SKM-1 (cell line): ENCODE data around the gene FGD5.

Experiments
- DNase-seq: peaks from one replicate; lab custom pipeline; 2025; ENCODE audit not compliant: unreplicated experiment; lab: John Stamatoyannopoulos, UW

Gene FGD5

DNA sequence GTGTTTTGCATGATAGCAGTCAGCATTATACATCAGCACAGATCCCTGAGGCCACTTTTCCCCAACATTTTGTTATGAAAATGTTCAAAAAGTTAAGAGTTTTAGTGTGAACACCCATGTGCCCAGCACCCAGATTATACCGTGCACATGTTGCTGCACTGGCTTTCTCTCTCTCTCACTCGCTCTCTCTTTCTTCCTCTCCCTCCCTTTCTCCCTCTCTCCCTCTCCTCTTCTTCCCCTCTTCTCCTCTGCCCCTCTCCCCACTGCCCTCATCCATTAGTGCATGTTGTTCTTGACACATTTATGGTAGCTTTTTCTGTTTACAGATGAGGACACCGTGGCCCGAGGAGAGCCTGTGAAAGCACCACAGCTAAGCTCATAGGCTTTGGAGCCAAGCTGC, 7.3 kb downstream of the FGD5 start:
- DNase-seq = no peak

DNA sequence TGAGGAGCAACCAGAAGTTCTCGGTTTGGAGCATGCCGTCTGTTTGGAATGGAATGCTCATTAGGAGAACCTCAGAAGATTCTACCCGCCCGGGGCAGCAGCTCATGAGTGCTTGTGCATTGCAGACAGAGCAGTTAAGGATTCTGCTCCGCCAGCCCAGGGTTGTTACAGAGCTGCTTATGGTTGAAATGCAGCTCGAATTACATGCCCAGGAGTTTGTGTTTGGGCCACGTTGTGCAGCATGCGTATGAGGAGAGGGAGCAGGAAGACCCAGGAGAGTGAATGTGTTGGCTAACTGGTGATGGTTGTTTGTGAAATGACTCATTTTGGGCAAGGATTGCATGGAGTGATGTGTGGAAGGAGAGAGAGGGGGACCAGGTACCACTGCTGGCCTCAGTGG, 9.0 kb downstream of the FGD5 start:
- DNase-seq = no peak

DNA sequence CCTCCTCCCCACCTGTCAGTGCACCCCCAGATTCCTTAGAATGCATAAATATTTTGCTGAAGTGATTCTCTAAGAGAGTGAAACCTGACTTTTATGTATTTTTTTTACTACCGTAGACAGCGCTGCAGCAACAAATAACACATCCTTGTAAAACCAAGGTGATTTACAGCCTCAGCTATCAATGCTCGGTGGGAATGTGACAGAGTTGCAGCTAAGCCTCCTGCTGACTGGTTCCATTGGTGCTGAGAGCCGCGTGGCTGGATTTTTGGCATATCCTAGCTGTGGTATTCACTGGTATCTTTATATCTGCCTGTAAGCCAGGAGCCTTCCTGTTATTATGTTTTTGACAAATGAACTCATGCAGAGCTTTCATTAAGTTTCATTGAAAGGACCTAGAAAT, 11.0 kb downstream of the FGD5 start:
- no peak for DNase-seq

DNA sequence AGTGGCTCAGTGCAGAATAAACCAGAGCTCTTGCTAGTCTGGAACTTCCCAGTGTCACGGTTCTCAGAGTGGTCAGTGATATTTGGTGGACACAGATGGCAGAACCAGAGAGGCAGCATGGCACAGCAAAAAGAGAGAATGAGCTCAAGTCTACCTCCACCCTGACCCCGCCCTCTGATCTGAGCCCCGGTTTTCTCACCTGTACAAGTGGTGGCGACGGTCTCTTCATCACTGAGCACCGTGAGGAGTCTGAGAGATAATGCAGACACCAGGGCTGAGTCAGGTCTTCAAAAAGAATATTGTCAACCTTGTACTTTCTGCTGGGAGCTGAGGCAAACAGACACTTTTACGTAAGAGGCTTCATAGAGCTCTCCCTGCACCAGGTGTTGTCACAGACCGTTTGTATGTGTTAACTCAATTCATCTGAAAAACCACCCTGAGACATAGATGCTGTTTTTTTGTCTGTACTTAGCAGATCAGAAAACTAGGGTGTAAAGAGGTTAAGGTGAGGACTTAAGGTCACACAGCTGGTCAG, 13.2 kb downstream of the FGD5 start:
- no peak for DNase-seq

DNA sequence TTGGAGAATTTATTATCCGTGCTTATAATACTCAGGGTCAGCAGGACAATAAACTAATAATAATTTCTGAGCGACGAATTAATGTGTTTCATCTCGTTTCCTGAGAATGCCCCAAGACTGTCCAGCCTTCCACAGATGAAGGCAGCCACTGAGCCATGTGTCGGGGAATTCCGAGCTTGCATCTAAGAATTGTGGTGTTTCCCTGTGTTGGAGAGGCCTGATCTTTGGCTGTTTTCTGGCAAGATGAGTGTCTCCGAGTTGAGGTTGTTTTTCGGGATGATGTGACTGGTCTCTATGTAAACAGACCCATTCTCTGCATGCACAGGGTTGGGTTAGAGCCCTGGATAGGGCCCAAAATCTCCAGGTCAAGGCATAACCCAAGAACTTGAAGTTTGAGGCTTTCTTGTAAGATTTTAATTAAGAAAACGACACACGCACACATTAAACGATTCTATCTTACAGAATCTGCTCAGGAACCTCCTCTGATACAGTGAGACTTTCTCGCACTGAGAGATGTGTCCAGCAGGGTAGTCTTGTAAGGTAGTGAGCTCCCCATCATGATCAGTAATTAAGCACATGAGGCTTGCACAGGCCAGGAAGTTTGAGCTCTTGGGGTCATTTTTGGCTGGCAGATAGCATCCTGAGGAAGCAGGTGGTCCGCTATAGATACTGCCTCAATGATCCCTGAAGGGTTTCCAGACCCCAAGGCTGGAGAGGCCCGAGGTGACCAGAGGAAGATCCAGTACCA, 14.4 kb downstream of the FGD5 start:
- no peak for DNase-seq

DNA sequence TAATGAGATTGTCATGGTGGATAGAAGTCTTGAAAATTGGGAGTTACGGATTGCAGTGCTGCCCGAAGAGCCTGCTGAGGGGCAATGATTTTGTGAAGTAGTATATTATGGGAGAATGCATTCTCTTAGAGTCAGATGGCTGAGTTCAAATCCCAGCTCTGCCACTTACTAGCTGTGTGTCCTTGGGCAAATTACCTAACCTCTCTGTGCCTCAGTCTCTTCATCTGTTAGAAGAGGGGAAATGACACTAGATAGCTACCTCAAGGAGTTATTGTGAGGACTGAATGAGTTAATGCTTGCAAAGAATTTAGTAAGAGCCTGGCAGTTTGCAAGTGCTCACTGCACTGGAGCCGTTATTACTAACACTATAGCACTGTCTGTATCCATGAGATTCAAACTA, 15.4 kb downstream of the FGD5 start:
- DNase-seq = no peak

DNA sequence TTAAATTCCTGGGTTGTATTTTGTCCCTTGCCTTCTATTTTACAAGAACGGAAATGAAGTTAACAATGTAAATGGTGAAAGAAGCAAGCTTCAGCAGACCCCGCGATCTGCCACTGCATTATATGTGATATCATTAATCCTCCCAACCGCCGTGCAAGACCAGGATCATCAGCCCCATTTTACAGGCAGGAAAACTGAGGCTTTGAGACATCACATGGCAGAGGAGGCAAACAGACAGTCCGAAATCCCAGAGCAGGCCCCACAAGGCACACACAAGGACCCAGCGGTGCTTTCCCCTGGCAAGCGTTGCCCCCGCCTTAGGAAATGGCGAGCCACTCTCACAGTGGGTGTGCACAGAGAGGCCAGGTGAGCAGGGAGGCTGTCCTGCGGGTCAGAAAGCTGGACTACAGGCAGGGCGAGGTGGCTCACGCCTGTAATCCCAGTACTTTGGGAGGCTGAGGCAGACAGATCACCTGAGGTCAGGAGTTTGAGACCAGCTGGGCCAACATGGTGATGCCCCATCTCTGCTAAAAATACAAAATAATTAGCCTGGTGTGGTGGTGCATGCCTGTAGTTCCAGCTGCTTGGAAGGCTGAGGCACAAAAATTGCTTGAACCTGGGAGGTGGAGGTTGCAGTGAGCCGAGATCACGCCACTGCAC, 16.2 kb downstream of the FGD5 start:
- DNase-seq = no peak

DNA sequence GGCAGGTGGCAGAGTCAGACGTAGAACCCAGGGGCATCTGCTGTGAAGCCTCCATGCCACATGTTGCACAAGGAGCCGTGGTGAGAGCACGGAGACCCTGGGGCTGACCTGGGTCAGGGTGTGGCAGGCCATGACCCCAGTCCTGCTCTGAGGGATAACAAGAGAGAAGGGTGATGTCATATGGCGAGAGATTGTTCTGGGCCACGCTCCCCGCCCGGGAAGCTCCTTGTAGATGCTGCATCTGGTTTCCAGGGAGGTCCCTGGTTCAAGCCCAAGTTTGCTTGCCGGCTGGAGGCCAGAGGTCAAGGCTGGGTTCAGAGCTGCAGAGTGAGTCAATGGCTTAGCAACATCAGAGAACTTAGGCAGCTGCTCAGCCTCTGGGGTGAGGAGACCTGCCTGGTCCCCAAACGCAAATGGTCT, 17.3 kb downstream of the FGD5 start:
- no peak for DNase-seq

DNA sequence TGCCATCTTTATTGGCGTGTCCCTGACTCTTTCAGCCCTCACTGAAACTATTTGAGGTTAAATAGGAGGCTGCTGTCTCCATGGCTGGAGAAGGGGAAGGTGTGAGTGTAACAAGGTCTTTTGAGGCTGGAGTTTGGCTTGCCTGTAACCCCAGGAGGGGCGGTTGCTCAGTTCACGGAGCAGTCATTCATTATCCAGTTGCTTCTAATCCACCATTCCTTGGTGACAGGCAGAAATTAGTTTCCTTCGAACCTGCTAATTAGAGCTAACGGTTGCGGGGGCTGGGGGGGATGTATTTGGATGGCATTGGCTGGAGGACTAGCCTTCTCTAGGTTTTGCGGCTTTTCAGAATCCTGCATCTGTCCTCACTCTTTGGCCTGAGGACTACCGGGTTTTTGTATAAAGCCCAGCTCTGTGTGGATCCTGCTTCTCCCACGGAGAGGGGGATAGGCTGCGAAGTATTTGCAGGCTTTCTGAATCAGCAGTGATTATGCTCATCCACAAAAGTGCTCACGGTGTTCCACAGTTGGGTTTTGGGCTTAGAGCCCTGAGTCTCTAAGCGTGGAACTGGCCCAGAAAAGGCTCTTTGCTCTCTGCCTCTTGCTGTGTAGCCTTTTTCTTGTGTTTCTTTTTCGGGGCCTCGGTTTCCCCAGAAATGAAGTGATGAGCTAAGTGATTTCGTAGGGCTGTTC, 18.6 kb downstream of the FGD5 start:
- DNase-seq = no peak

DNA sequence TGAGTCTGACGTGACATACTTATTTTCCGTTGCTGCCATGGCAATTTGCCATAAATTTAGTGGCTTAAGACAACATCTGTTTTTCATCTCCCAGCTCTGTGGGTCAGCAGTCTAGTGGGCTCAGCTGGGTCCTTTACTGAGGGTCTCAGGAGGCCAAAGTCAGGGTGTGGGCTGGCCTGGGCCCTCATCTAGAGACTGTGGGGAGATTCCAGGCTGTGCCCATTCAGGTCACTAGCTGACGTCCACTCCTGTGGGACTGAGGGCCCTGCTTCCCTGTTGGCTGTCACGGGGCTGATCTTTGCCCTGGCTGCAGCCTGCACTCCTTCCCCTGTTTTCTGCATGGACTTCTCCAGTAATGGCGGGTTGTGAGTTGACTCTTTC, 19.1 kb downstream of the FGD5 start:
- DNase-seq = no peak

DNA sequence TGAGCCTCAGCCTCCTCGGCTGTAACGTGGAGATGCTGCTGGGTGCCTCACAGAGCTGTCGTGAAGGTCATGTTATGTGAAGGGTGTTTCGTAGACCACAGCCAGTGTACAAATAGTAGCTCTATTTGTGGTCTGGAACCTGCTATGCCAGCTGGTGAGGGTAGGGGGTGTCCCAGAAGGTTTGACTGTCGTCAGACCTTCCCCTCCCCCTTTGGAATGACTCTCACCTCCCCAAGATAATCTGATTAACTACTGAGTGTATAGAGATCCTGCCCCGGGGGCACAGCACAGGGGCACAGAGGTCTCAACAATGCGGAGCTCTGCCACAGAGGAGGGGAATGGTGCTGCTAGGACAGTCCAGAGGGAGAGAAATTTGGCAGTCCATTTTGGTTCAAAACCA, 20.5 kb downstream of the FGD5 start:
- no peak for DNase-seq

DNA sequence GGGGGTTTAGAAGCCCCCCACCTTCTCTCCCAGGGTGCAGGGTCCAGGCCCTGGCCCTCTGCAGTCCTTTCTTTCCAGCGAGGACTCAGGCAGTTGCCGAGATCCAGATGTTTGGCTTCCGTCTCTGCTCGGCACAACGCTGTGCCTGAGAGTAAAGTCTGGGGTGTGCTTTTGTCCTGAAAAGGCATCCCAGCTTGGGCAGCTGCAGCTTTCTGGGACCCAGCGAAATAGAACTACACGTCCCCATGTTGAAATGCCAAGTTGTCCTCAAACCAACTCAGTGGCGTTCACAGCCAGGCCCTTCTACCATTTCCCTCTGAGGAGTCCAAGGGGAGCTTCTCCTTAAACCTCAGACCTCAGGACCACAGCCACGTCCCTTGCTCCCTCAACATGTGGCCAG, 23.1 kb downstream of the FGD5 start:
- DNase-seq = no peak

DNA sequence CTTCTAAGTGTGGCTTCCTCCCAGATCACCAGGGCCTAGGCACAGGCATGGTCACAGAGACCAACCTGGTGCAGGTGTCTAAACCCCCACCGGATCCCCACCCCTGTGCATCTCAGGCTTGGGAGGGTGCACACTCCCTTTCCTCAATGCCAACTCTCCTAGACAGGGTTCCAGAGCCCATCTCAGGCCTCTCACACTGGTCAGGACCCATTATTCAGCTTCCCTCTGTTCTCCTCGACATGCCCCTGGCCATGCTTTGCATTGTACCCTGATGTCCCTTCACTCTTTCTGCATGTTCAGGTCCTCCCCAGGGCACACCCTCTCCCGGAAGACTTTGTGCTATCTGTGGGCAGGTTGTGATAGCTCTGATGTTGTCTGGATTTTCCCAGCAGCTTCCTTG, 23.5 kb downstream of the FGD5 start:
- DNase-seq = no peak

DNA sequence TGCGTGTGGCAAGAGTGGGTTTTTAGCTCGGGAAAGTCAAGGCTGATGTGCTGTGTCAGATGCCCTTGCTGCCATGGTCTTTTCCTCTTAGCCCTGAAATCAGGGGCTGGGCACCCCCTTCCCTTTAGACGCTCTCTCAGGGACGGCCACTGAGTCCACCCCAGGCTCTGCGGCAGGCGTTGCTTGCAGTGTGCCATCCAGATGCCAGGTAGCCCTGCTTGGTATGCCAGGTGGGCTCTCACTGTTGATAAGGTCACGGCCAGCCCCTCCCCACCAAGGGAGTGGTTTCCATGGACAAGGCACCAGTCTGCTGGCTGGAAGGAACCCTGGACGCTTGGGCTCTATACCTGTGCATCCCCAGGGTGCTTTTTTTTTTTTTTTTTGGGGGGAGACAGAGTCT, 24.6 kb downstream of the FGD5 start:
- DNase-seq = no peak

DNA sequence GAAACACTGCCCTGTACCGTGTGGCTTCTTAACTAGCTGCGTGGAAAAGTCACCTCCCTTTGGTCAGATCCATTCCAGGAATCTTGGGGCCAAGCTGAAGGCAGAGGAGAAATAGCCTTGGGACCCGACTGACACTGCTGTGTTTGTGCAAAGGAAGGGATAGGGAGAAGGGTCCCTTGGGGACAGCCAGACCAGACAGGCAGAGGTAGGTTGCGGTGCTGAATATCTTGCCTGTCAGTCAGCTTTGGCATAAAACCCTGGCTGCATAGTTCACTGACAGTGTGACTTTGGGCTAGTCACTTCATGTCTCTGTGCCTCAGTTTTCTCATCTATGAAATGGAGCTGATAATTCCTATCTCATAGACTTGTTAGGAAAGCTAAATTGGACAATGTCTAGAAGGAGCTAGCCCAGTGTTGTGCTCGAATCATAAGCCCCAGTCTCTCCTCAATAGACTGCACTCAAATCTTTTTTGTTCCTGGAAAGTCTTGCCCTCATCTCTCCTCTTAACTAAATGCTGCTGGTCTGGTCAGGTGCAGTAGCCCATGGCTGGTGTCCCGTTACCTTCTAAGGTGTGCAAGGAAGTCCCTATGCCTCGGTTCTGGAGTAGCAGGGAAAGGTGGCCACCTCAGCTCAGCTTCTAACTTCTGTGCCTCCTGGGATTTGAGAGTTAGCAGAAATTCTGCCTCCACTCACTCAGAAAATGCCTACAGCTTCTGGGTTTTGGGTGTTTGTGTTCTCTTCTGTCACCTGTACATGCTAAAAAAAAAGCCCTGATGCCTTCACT, 25.8 kb downstream of the FGD5 start:
- DNase-seq = no peak

DNA sequence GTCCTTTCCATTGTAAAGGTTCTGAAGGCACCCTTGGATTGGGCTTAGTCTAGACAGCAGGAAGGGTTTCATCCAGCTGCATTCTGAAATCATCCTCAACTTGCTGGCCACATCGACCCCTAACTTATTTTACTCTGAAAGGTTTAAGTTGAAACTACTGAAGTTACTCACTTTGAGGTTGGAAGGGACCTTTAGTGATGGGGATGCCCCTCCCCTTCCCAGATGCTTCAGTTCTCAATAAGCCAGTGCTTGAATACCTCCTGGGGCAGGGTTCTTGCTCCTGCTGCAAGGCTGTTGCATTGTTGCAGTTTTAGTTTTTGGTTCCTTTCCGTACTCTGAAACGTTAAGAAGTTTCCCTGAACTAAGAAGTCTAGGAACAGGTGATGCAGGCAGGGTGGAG, 26.4 kb downstream of the FGD5 start:
- no peak for DNase-seq

DNA sequence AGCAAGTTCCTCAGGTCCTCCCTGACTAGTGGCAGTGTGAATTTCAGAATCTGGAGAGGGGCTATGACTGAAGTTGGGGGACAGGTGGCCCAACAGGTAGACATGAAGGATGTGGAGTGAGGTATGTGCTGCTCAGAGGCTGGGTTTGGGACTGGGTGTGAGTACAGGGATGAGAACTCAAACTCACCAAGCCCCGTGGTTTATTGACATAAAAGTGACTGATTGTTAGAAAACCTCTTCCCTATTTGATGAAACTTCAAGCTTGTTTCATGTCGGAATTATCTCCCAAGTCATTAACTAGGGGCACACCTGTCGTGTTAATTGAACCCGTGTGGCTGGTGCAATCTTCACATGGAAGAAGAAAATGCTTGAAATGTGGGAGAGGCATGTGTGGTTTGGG, 27.1 kb downstream of the FGD5 start:
- DNase-seq = no peak

DNA sequence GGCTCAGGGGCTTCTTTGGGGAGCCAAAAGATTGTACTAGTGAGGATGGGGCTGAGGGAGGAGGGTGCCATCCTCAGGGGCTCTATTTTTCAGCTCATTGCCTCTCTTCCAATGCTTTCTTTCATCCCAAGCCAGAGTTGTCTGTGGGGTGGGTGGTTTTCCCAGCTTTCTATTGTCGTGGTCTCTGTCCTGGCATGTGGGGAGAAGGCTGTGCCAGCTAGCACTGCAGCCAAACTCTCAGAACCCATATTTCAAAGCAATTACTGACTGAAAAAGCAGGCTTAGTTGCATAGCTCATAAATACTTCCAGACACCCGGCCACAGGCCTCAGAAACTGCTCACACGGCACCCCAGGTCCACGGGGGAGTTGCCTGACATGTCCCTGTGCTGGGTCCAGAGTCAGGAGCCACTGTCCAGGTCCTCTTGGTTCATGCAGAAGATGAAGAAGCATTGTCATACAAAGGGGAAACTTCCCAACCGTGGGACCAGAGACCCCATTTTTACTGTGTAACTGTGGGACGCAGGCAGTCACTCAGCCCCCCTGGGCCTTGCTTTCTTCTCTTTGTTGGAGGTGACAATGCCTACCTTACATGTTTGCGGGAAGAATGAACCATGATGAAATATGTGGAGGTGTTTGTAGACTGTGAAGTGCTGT, 27.6 kb downstream of the FGD5 start:
- DNase-seq = no peak

DNA sequence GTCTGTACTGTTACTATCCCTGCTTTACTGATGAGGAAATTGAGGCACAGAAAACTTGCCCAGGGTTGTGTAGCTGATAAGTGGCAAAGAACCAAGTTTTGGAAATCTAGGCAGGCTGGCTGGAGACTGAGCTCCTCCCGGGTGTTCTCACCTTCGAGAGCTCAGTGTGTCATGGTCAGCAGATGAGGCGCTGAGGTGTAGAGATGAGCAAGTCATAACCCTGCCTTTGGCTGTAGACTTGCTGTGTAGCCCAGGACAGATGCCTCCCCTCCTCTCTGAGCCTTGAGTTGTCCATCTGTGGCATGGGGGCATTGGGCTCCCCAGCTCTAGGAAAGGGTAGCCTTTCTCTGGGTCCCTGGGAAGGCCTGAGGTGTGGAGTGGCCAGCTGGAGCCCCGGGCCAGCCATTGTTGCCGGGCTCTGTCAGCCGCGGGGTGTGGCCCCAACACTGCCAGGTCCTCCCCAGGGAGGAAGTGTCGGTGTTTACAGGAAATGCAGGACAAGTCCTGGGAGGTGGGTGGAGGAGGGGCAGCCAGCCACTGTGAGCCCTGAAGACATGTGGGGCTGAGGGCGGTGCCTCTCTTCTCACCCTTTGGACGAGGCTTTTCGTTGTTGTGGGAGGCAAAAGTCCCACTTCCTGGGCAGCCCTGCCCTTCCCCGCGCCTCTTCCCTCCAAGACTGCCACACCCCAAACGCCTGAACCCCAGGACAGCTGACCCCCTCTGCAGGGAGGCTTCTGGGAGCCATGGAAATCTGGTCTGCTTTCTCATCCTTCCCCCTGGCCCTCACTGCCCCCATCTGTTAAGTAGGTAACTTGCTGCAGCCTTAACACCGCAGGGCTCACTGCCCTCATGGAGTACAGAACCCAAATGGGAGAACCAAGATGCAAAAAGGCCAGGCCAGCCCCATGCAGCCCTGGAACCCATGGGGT, 29.1 kb downstream of the FGD5 start:
- no peak for DNase-seq

DNA sequence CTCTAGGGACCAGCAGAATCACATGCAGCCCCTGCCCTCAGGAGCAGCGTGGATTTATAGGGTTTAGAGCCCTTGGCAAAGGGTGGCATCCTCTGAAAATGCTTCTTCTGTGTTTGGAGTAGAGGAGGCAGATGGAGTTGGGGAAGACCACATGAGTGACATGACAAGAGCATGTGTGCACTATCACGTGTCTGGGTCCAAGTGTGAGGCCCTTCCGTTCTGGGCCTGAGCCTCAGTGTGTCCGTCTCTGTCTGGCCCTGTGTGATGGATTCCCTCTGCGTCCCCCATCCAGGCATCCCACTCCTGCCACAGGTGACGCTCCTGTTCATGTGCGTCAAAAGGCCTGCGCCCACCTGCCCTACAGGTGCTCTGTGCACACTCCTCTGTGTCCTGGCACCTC, 30.1 kb downstream of the FGD5 start:
- no peak for DNase-seq
